ENCODE data around the gene SYK.

GRCh38 chr9:90839183-90839728 is 37.6 kb downstream of the SYK start:
- no peak; the same call in 1 of the 2 replicates for TF ChIP-seq CTCF (conservative IDR thresholded peaks at IDR 0.05; ENCODE audit: low read length)
- no peak for TF ChIP-seq EZH2phosphoT487 (IDR thresholded peaks at IDR 0.05; ENCODE audit: borderline replicate concordance)
